ENCODE results near the gene SYVN1.

DNA sequence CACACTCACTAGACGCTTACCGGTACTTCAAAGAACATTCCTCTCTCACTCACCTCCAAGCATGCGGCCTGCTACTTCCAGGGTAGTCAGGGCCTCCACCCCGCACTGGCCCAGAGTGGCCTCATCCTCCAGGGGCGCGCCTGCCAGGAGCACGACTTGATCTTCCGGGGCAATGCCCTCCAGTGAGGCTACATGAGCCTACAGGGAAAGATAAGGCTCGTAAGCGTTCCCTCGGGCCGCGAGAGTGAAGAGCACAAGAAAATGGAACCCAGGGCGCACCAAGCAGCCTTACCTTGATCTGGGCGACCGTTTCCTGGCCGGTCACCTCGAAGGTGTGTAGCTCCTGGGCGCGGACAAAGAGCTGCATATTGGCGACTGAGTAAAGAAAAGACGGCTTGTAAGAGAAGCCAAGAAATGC, 12.9 kb downstream of the SYVN1 start:
- TF ChIP-seq FOXA1 (IDR thresholded peaks at IDR 0.05) = no peak
- TF ChIP-seq JUND (IDR thresholded peaks at IDR 0.05) = no peak
- TF ChIP-seq MAX (IDR thresholded peaks at IDR 0.05) = no peak
- TF ChIP-seq, protein P1, sequence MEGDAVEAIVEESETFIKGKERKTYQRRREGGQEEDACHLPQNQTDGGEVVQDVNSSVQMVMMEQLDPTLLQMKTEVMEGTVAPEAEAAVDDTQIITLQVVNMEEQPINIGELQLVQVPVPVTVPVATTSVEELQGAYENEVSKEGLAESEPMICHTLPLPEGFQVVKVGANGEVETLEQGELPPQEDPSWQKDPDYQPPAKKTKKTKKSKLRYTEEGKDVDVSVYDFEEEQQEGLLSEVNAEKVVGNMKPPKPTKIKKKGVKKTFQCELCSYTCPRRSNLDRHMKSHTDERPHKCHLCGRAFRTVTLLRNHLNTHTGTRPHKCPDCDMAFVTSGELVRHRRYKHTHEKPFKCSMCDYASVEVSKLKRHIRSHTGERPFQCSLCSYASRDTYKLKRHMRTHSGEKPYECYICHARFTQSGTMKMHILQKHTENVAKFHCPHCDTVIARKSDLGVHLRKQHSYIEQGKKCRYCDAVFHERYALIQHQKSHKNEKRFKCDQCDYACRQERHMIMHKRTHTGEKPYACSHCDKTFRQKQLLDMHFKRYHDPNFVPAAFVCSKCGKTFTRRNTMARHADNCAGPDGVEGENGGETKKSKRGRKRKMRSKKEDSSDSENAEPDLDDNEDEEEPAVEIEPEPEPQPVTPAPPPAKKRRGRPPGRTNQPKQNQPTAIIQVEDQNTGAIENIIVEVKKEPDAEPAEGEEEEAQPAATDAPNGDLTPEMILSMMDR (IDR thresholded peaks at IDR 0.05; ENCODE audit: low read depth, low read length, missing input control) = no peak
- no peak for TF ChIP-seq YY1 (IDR thresholded peaks at IDR 0.05)
- no peak for TF ChIP-seq TAF1 (conservative IDR thresholded peaks at IDR 0.05)
- TF ChIP-seq, protein P2, sequence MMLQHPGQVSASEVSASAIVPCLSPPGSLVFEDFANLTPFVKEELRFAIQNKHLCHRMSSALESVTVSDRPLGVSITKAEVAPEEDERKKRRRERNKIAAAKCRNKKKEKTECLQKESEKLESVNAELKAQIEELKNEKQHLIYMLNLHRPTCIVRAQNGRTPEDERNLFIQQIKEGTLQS (IDR thresholded peaks at IDR 0.05) = no peak

Data from liver (tissue), 3 donors.